Activated CD8-positive, alpha-beta memory T cell treated with anti-CD3 and anti-CD28 coated beads, Interleukin-2, amount 10 ng/mL, durations not matched to agents 7 days and 5 days (primary cell): ENCODE results near the gene ATXN7. TPM values are rescaled to one million over a fixed set of nuclear protein-coding genes. Genes with fewer than 3 reads are reported as not detected.

Experiments used
- ATAC-seq: fragments of 150-1000 bp; cut with Tn5 transposase; one replicate; pipeline ENCODE4 v1.10.0; 2021; ENCODE audit warnings: moderate library complexity
- CTCF ChIA-PET: fragments of 350-600 bp; sonication (Branson Sonifier 250); formaldehyde crosslinking; loops from one replicate; lab custom pipeline; 2021; ENCODE audit warnings: antibody characterized with exemption; lab: Charles Lee
- DNase-seq: peaks from one replicate; pipeline ENCODE4 v3.0.0-alpha.2; 2020
- H3K27ac Mint-ChIP-seq: one replicate; pipeline ENCODE4 v1.8.0; 2021; ENCODE audit warnings: mild to moderate bottlenecking, mixed read lengths
- H3K27me3 Mint-ChIP-seq: one replicate; pipeline ENCODE4 v1.8.0; 2021; ENCODE audit warnings: mixed read lengths
- H3K36me3 Mint-ChIP-seq: one replicate; pipeline ENCODE4 v1.8.0; 2021; ENCODE audit warnings: mild to moderate bottlenecking, mixed read lengths
- H3K4me1 Mint-ChIP-seq: one replicate; pipeline ENCODE4 v1.8.0; 2021; ENCODE audit warnings: mixed read lengths
- H3K4me3 Mint-ChIP-seq: one replicate; pipeline ENCODE4 v1.8.0; 2021; ENCODE audit warnings: mild to moderate bottlenecking, moderate library complexity, mixed read lengths
- H3K9me3 Mint-ChIP-seq: one replicate; pipeline ENCODE4 v1.8.0; 2022; ENCODE audit warnings: low read depth, mixed read lengths
- total RNA-seq, 2 experiments: library from RNA; stranded (reverse); gene quantifications; one replicate each; pipeline ENCODE4 v1.2.3, GENCODE V29; 2021

ATXN7 gene
- total RNA-seq, 2 experiments from 2014 or later: 41.9 to 56.5 TPM

GRCh38 chr3:64049832-64050231 lies 186.2 kb downstream of the ATXN7 start:
- CTCF ChIA-PET: no interaction called here
- H3K4me1 Mint-ChIP-seq: peaks cover 12% of the 10 kb centered on the region

More at GRCh38 chr3:64049832-64050231, 186.2 kb downstream of the ATXN7 start:
- H3K27ac Mint-ChIP-seq: no peak overlapping the region
- DNase-seq (no peak), ATAC-seq (no peak)
- H3K4me3 Mint-ChIP-seq: no peak overlapping the region
- H3K36me3 Mint-ChIP-seq: no peaks in the 10 kb centered on the region
- peaks cover 26% of the 10 kb centered on the region for H3K27me3 Mint-ChIP-seq
- no peaks in the 10 kb centered on the region for H3K9me3 Mint-ChIP-seq

Other genes starting within 250 kb of the ATXN7 start
- not detected for gene SNTN, start 211.2 kb upstream of the ATXN7 start, total RNA-seq
- not detected for gene C3orf49, start 44.6 kb upstream of the ATXN7 start, total RNA-seq
- 10 to 100 TPM; 77.7 to 78.1 TPM for gene THOC7, start 62 bp upstream of the ATXN7 start, total RNA-seq
- gene SCAANT1, start 48.5 kb downstream of the ATXN7 start, total RNA-seq: 1 to 10 TPM in 1 of 2 experiments, not detected in 1; 1.3 TPM
- gene PSMD6, start 159.6 kb downstream of the ATXN7 start, total RNA-seq: 10 to 100 TPM; 68.0 to 94.9 TPM